ENCODE measurements around the gene HMGB4. TPM values are rescaled to one million over a fixed set of nuclear protein-coding genes. Genes with fewer than 3 reads are reported as not detected.

HMGB4 gene
- not detected in 2 replicates for total RNA-seq

GRCh38 chr1:33863779-33864178 lies at the start of gene HMGB4:
Gene HMGB4 (plus strand): TSS chr1:33864079. CDS start chr1:33864192, 113 bp downstream.

Data from thoracic aorta endothelial cell (primary cell).